HuH-7.5 (cell line): Measurements from ENCODE around the gene TNIP3.
"Not testable (repeated sequence)": the region's sequence is repeated elsewhere in the genome, so short reads cannot be mapped to it uniquely, and the experiment has no call there.

Source experiments
- DNase-seq: peaks from one replicate; pipeline ENCODE4 v3.0.0; 2011; ENCODE audit warnings: low spot score

TNIP3 gene, protein sequence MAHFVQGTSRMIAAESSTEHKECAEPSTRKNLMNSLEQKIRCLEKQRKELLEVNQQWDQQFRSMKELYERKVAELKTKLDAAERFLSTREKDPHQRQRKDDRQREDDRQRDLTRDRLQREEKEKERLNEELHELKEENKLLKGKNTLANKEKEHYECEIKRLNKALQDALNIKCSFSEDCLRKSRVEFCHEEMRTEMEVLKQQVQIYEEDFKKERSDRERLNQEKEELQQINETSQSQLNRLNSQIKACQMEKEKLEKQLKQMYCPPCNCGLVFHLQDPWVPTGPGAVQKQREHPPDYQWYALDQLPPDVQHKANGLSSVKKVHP

GRCh38 chr4:121164291-121164690 lies at the start of gene TNIP3:
TSS of gene TNIP3 (minus strand) at chr4:121164321. CDS start at chr4:121164125, 196 bp downstream.
- no peak for DNase-seq

DNA sequence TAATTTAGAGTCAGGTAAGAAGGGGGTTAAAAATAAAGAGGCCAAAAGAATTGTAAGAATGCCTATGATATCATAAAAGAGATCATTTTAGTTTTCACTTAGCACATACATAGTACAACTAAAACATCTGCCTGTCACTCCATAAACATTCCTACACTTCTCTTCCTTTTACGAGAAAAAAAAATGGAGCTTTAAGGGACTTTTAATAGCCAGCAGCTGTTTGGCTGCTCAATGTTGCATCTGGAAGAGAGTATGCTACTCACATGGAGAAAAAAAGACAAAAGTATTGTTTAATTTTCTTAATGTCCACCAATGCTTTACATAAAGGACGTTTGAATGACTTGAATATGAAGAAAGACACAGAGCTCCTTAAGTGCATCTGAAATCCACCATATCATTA lies 48.7 kb upstream of the TNIP3 start:
- DNase-seq, result no peak

GRCh38 chr4:121209171-121209570 lies 45.0 kb upstream of the TNIP3 start:
- DNase-seq, result no peak

DNA sequence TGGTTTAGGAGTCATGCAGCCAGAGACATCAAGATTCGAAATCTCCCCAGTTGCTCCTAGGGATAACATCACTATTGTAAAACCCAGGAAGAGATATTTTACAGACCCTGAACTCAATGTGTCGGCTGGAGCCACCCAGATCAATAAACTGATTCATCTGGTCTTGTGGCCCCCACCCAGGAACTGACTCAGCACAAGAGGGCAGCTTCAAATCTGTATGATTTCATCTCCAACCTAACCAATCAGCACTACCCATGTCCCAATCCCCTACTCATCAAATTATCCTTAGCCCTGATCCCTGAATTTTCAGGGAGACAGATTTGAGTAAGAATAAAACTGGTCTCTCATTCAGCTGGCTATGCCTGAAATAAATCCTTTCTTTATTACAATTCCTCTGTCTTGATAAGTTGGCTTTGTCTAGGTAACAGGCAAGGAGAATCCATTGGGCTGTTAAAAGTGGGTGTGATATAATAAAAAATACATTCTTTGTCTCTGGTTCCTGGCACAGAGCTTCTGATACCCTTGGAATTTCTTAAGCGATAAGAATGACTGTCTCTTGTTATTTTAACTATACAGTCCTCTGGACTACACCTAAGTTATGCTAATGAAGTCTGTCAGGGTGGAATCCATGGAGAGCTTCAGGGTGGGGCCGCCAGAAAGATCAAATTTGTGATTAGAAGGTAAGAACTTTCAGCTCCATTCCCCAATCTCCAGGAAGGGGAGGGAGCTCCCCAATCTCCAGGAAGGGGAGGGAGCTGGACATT lies 44.3 kb upstream of the TNIP3 start:
- DNase-seq, result no peak

GRCh38 chr4:121205777-121206176 lies 41.7 kb upstream of the TNIP3 start:
- DNase-seq, result not testable (repeated sequence)

GRCh38 chr4:121200795-121201472 lies 36.8 kb upstream of the TNIP3 start:
- no peak for DNase-seq

DNA sequence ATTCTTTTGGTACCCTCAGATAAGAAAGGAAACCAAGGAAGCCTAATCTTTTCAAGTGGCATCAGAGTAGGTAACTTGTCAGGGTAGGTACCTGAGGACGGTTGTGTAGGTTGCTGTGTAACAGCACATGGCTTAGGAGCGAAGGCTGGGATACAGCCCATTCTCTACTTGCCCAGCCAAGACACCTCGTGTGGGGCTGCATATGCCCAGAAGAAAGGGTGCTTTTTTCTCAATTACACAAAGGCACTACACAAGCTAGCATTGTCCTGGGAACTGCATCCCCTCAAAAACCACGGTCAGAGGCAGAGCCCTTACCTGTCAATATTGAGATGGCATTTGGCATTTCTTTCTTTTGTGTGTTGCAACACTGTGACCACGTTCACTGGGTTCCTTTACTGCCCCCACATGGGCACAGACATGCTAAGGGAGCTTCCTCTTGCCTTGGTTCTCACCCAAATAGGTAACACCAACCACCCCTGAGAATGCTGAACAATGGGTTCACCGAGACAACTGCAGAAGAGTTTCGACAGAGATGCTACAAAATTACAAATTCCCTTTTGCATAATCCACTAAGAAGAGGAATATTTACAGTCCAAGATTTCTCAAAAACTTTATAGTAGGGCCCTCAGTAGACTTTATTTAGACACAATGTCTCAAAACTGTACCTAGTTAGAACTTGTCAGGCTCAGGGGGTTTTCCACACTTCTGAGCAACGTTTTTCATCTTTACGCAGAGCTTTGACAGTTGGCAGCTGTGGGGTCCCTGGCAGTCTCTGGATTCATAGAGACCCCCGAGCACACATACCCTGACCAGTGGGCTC lies 35.8 kb upstream of the TNIP3 start:
- DNase-seq, result no peak

- no peak for DNase-seq
Observed at GRCh38 chr4:121198251-121198650, 34.1 kb upstream of the TNIP3 start.

- no peak for DNase-seq
Observed at GRCh38 chr4:121195649-121196048, 31.5 kb upstream of the TNIP3 start.

GRCh38 chr4:121192480-121192879 lies 28.4 kb upstream of the TNIP3 start:
- no peak for DNase-seq

DNA sequence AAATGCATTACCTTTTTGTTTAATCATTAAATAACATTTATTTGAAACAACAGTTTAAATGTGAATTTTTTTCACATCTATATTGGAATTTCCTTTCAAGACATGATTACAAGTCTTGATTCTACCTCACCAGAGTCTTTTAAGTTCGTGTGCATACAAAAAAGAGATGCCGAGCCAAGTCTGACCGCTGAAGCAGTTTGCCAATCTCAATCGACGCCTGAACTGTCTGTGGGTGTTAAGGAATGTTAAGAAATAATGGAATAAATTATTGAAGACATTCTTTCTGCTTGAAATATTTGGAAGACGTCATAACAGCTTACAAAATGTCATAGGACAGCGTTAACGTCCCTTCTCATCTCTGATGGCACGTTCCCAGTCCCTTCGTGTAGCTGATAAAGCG lies 27.9 kb upstream of the TNIP3 start:
- DNase-seq, result no peak

DNA sequence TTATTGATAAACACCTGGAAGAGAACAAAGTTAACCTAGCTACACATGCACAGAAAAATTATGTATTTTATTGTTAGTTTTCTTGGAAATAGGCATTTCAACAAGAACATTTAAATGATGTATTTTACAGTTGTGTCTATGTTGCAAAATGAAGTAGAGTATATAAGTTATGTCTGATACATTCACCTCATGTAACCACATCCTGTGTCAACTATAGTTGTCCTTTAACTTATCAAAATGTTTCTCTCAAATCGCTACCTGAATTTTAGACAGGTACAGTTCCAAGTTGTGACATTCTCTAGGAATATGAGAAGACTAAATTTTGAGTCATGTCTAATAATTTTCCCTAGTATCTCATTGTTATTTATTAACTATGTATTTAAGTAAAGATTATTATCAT lies 27.2 kb upstream of the TNIP3 start:
- DNase-seq, result no peak

- no peak for DNase-seq
Observed at GRCh38 chr4:121190389-121190788, 26.3 kb upstream of the TNIP3 start.

GRCh38 chr4:121189326-121190215 lies 25.4 kb upstream of the TNIP3 start:
- DNase-seq, result no peak

DNA sequence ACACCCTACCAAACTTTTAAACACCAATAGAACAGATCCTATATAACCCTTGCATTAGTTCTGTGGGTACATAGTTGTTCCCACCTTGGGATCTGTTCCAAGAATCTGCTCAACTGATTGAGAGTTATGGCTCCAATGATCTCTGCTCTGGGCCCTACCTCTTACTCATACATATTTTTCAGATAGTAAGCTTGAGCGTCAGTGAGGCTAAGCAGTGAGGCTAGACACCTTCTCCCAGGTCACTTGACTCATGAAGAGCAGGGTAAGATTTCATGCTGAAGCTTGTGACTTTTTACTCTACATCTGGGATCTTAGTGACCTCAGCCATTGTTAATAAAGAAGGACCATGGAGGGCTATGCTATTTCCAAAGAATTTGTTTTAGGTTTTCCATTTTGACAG lies 23.1 kb upstream of the TNIP3 start:
- DNase-seq, result no peak

GRCh38 chr4:121185960-121186359 lies 21.8 kb upstream of the TNIP3 start:
- DNase-seq, result no peak

DNA sequence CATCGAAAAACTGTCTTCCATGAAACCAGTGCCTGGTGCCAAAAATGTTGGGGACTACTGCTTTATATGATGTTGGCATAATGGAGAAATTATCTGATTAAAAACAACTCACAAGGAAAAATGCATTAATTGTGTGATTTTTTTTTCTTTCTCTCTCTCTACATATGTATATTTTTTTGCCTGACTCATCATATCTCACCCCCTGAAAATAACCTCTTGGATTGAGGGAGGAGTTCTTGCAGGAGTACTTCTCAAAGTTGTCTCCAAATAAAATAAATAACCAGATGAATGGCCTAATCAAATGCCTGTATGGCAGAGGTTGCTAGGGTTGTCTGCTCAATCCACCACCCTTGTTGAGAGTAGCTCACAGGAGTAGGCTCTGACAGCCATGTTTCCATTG lies 19.9 kb upstream of the TNIP3 start:
- no peak for DNase-seq

GRCh38 chr4:121183361-121183760 lies 19.2 kb upstream of the TNIP3 start:
- DNase-seq, result no peak

GRCh38 chr4:121182296-121182695 lies 18.2 kb upstream of the TNIP3 start:
- DNase-seq, result no peak

- DNase-seq, result no peak
Observed at GRCh38 chr4:121181493-121181892, 17.4 kb upstream of the TNIP3 start.

- DNase-seq, result no peak
Observed at GRCh38 chr4:121180558-121180957, 16.4 kb upstream of the TNIP3 start.
